RCC 7860 (cell line): ENCODE data around the gene TRH.

ENCODE experiments used
- DNase-seq: peaks from one replicate; pipeline ENCODE4 v3.0.0-alpha.2; 2015; ENCODE audit warnings: low spot score
- FAIRE-seq: peaks from 2 replicates; lab custom pipeline; 2012; peaks lifted over from hg19 to GRCh38; lab: Jason Lieb, UNC

TRH gene, protein sequence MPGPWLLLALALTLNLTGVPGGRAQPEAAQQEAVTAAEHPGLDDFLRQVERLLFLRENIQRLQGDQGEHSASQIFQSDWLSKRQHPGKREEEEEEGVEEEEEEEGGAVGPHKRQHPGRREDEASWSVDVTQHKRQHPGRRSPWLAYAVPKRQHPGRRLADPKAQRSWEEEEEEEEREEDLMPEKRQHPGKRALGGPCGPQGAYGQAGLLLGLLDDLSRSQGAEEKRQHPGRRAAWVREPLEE

DNA sequence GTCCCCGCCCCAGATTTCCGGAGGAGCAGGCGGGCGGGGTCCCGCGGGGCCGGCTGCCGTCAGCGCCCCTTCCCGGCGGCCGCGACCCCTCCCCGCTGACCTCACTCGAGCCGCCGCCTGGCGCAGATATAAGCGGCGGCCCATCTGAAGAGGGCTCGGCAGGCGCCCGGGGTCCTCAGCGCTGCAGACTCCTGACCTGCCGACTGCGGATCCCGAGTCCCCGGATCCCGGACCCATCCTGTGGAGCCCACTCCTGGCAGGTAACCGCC is at the start of gene TRH:
Gene TRH, plus strand, starts transcription at position 157 of the 269 bp plus-strand sequence. CDS start 1,097 bp downstream, outside the sequence.
- DNase-seq (no peak), FAIRE-seq (no peak)

DNA sequence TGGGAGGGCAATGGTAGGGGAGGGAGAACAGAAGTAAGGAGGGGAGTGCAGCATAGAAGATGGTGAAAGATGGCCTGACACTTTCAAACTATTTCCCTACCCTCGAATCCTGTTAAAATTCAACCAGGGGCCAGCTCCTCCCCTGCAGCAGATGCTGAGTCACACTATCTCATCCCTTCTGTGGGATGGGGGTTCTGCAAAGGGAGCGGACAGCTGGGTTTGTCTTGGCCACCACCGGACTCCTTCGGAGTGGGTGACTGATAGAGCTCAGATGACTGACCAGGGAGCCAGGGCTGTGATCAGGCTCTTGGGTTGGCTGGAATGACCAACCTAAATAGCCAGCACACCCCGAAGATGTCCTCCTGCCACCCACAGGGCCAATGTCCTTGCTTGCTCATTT is 47.4 kb upstream of the TRH start:
- DNase-seq (peak; percentile 76), FAIRE-seq (peak; percentile 85)

DNA sequence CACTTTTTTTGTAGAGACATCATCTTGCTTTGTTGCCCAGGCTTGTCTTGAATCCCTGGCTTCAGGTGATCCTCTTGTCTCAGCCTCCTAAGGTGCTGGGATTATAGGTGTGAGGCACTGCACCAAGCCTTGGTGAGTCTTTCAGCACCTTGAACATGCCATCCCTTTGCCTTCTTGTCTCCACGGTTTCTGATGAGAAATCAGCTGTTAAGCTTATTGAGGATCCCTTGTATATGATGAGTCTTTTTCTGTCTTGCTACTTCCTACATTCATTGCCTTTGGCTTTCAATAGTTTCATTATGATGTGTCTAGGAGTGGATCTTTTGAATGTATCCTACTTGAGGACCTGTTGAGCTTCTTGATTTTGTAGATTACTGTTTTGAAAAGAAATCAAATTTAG is 45.1 kb upstream of the TRH start:
- no peak for DNase-seq
- no peak for FAIRE-seq

DNA sequence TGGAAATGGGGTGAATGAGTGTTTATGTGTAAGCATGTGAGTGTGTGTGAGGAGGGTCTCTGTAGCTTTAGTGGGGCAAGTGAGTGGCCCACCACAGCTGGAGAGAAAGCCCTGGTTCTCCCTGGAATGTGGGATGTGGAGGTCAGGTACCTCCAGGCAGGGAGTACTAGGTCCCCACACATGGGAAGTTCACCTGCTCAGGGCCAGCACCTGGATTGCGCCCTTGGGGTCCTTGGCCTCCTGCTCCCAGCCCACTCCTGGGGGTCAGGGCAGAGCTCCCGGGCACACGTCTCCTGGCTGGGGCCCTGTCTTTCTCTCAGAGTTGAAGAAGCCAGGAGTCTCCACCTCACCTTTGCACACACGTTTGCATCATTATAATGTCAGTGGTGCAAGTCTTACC is 41.0 kb upstream of the TRH start:
- FAIRE-seq (no peak), DNase-seq (no peak)

DNA sequence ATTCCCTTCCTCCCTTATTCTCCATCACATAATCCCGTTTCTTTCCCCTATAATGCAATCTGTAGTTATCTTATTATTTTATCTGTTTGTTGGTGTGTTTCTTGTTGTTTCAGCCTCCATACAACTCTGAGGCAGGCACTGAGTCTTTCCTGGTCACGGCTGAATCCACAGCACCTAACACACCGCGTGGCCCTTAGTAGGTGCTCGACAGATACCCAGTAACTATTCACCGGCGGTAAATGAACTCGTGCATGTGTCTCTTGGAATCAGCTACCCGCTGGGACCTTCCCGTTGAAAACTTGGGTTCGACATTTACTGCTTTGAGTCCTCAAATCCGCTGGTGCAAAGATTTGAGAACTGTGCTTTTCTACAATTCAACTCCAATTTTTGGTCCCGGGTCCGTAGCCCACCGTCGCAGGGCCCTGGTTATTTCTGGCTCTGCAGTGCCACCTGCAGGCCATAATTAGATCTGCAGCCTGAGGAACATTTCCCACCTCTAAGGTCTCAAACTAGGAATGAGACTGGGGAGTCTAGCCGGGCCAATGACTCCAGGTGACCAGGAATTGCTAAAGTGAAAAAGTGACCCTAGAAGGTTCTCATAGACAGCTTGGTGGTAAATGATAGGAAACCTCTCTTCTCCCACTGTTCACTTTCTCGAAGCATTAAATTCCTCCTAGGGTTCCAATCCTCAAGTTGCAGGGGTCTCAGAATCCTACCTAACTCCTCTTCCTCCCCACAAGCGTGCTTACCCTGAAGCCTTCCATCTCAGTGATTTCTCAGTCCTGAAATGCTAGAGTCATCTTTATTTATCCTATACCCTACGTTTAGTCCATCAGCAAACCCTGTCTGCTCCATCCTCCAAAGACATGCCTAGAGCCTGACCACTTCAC is 40.0 kb upstream of the TRH start:
- DNase-seq (no peak), FAIRE-seq (no peak)

DNA sequence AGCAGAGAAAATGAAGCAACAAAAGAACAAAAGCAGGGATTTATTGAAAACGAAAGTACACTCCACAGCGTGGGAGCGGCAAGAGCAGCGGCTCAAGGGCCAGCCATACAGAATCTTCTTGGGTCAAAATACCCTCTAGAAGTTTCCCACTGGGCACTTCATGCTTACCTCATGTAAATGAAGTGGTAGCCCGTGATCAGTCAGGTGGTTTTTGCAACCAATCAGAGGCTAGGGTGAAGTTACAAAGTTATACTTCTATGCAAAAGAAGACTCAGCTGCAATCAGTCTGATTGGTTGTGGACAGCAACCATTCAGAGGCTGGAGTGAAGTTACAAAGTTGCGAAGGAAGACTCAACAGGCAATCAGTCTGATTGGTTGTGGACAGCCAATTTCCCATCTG is 37.8 kb upstream of the TRH start:
- no peak for FAIRE-seq
- peak; percentile 13 for DNase-seq

DNA sequence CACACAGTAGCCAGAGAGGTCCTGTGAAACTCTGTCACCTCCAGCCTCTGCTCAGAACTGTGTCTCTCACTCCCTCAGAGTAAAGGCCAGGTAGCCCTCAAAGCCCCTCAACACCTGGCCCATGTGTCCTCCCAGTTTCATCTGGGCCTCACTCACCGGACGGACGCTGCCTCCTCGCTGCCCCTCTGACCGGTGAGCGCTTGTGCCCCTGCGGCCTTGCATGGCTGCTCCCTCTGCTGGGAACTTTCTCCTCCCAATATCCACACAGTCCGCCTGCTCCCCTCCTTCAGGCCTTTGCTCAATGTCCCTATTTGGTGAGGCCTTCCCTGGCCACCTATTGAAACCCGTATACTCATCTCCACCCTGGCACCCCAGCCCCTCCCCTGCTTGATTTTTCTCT is 36.8 kb upstream of the TRH start:
- DNase-seq (no peak), FAIRE-seq (no peak)

DNA sequence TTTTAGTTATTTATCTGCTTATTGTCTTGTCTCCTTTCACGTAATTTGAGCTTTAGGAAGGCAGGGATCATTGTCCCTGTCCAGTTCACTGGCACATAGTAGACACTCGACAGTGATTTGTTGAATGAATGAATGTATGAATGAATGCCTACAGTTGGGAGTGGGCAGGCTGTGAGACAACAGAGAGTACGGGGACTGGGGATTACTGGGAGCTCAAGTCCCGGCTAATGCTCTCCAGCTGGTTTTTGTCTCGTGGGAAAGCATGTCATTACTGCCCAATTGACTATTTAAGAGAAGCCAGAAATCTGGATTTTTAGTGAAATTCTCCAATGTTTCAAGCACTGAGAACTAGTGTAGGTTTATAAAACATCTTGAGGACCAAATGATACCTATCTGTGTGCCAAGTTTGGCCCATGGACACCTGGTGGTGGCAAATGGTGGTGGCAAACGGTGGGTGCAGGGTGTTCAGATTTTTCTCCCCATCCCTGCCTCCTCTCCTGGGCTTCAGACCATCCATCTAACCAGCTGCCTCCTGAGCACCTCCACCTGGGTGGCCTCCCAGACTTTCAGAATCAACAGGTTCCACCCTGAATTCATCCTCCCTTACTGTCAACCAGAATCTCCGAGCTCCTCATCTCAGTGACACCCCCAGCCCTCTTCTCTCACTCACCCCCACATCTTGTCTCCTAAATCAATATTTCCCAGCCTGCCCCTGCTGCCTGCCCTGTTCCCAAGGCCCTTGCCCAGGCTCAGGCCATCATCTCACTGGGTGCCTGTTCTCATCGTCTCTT is 36.2 kb upstream of the TRH start:
- no peak for FAIRE-seq
- no peak for DNase-seq

DNA sequence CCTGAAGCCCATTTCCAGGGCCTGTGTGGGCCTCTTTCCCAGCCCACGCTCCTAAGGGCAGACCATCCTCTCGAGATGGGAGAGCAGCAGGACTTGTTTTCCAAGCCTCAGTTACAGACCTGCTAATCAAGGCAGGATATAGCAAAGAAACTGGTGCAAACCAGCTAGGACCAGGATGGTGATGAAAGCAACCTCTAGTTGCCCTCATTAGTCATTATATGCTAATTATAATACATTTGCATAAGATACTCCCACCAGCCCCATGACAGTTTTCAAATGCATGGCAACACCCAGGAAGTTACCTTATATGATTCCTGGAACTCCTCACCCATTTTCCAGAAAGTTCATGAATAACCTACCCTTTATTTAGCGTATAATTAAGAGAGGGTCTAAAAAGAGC is 34.4 kb upstream of the TRH start:
- no peak for DNase-seq
- FAIRE-seq, result no peak

DNA sequence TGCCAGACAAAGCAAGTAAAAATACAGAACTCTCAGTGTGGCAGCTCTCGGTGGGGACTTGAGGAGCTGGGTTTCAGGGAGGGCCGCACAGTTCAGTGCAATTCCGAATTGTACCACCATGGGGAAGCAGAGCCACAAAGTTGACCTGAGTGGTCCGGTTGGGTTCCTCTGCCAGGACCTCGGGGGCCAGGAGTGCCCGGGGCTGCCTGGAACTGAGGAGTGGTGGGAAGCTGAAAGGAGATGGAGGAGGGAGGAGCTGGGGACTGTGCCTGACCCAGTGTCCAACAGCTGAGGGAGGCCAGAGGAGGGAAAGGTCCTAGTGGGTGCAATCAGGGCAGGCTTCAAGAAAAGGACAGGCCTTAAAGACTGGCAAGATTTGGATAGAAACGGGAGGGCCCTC is 32.2 kb upstream of the TRH start:
- no peak for DNase-seq
- FAIRE-seq, result no peak

DNA sequence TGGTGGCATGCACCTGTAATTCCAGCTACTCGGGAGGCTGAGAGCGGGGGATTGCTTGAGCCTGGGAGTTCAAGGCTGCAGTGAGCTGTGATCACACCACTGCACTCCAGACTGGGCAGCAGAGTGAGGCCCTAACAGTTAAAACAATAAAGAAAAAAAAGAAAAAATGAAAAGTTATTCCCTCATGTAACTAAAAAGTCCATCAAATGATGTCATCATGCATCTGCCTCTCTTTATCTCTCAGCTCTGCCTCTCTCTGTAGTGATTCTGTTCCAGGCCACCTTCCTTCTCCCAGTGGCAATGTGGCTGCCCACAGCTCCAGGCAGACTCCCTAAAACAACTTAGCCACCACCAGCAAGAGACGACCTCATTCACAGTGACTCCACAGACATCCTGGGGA is 31.5 kb upstream of the TRH start:
- FAIRE-seq, result no peak

DNA sequence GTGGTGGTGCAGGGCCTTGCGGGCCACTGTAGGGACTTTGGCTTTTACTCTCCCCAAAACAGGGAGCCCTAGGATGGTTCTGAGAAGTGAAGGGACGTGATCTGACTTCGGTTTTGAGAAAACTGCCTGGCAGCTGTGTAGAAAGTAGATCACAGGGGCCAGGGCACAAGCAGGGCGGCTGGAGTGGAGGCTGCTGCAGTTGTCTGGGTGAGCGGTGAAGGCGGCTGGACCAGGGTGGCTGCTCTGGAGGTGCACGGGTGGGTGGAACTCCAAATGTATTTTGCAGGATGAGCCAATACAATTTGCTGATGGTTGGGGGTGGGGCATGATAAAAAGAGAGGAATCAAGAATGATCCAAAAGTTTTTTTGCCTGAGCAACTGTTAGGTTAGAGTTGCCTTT is 29.8 kb upstream of the TRH start:
- DNase-seq, result no peak
- no peak for FAIRE-seq

More for the DNA sequence above, 31.5 kb upstream of the TRH start:
- DNase-seq, result no peak

DNA sequence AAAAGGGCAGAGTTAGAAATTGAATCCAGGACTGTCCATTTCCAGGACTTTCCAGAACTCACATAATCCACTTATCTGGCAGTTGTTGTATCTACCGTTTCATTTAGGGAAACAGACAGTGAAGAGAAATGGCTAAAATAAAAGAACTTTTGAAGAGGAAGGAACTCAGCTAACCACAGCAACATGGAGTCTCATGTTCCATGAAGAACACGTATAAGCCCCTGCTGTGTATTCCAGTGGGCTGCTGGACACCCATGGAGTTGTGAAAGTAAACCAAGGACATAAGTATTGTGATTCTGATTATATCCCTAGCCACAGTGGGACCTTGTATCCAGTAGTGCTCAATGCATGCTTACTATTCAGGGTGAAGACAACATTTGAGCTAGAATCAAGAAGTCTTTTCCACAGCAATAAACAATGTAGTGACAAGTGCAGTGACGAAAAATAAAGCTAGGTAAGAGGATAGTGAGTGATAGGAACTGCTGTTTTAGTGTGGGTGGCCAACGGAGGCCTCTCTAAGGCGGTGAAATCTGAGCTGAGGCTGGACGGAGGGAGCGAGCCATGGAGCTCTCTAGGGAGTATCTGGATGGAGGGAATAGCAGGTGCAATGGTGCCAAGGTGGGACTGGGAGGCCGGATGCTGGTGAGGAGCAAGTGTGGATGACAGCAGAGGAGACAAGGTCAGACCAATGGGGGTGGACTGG is 26.8 kb upstream of the TRH start:
- FAIRE-seq, result no peak
- no peak for DNase-seq

DNA sequence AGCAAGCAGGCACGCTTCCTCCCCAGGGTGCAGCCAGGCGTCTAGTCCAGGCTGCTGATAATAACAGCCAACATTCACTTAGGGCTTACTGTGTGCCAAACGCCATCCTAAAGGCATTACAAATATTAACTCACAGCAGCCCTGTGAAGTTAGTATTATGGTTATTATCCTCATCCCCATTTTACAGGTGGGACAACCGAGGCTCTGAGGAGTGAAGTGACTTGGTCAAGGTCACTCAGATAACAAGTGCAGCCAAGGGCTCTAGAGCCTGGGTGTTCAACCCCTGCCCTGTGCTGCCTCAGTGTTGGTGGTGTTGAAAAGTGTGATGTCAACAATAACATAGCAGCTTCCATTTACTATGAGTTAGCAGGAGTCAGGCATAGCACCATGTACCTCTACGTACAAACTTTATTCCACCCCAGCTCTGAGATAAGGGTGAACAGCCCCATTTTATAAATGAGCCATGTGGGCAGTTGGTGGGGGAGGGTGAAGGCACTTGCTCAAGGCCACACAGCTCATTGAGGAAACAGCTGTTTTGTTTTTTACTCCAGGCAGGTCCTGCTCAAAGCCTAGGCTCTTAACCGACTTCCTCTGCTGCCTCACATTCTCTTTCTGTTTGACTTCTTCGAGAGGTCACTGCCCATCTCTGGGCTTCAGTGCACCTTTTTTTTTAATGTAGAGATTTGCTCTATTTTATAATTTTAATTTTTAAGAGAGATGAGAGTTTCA is 24.0 kb upstream of the TRH start:
- FAIRE-seq, result no peak

DNA sequence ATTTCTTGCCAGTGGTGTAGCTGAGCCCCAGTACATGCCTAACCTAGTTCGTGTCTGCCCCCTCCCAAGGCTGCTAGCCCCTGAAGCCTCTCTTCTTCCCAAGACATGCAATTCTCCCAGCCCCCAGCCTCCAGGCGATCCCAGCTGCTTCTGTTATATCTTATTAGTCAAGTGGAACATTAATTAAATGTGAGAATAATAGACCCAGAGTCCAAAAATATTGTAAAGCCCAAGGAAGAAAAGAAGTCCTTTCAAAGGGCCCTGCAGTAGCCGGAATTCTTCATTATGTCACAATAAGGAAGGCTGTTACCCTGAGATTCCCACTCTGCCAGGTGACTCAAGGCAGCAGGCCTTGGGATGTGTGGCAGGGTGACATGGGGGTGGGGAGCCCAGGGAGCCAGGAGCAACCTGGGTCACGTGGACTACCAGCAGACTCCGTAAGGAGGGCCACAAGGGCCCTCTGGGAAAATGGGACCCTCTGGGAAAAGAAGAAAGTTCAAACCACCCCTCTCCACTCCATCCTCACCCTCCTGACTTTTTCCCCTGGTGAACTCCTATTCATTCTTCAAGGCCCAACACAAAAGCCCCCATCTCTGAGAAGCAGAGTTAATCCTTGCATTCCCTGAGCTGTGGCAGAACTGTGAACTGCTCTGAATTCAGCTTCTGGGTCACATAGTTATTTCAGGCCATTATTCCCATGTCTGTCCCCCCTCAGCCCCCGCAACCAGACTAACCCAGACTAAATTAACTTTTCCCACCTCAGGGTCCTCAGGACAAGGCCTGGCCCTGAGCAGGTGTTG is 21.8 kb upstream of the TRH start:
- DNase-seq (no peak), FAIRE-seq (no peak)

More for the DNA sequence above, 24.0 kb upstream of the TRH start:
- no peak for DNase-seq

DNA sequence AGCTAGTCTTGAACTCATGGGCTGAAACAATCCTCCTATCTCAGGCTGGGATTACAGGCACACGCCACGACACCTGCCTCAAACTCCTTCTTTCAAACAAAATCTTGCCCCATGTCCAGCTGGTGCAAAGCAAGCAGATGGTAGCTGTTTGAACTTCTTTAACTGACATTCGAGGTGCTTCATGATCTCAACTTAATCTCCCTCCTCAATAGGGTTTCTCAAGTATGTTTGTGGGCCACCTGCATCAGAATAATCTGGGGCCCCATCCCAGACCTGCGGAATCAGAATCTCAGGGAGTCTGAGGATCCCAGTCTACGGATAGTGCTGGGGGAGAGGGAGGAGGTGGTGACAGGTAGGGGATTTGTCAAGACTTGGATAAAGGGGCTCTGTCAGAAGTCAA is 20.9 kb upstream of the TRH start:
- DNase-seq, result no peak
- FAIRE-seq, result no peak

DNA sequence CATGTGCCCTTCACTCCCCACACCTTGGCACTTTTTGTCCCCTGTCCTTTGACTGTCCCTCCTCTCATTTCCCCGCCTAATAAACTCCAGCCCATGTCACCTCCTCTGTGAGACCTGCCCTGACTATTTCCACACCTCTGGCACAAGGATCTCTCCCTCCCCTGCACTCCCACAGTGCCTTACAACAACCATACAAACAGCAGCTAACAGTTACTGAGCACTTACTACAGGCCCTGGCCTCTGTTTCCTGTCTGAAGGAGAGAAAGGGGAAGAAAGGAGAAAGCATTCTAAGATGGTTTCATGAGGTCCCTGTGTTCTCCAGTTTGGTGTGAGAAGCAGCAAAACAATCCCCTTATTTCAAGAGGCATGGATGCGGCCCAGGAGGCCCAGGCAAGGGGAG is 20.0 kb upstream of the TRH start:
- FAIRE-seq, result no peak
- no peak for DNase-seq

DNA sequence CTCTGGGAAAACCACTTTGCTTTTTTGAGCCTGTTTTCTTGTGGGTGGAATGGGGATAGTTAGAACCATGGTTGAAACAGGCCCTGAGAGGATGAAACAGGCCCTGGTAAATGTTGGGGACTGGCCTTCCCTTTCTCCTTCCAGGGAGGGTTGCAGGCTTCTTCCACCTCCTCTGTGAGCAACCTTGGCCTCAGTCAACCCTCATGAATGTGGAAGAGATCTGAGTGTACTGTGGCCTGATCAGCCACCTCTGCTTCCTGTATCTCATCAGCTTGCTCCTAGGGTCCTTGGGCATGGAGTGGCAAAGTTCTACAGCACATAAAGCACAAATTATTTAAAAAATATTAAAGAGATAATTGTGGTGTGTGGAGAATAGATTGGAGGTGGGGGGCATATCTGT is 17.6 kb upstream of the TRH start:
- no peak for FAIRE-seq
- DNase-seq, result no peak

DNA sequence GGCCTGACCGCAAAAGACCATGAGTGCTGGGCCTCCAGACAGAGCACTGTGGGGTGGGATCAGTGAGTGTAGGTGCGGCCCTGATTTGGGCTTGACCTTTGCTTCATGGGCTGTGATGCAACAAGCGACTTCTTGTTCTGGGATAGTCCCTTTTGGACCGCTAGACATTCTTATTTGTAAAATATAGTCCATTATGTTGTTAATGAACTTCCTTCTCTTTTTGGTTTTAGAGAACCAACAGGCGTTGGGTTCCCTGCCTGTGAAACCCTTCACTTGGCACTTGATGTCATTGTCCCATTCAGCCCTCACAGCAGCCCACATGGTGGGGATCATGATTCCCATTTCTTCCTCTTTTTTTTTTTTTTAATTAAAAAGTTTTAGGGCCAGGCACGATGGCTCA is 15.8 kb upstream of the TRH start:
- DNase-seq (no peak), FAIRE-seq (no peak)

DNA sequence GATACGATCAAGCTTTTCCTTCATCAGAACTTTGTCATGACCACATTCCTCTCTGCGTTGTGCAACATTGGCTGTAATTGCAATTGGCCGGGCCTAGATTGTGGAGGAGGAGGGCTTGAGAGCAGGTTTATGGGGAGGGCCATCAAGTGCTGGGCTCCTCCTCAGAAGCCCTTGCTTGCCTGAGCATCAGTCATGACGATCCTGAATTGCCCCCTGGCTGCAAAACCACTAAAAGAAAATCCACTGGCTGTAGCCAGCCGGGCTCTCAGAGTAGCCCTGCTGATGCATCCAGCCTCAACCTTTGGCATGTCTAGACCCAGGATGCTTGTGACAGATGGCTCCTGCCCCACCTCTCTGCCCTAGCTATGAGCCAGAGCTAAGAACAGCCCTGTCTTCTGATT is 13.4 kb upstream of the TRH start:
- DNase-seq (no peak), FAIRE-seq (no peak)
